Measurements from ENCODE around the gene MND1.

Gene MND1

GRCh38 chr4:153383131-153383530, 38.6 kb downstream of the MND1 start:
- no peaks in the 10 kb centered on the region for H3K4me1 ChIP-seq (ENCODE audit: insufficient read depth, low read length)
- H3K4me3 ChIP-seq (ENCODE audit: low read length): no peak overlapping the region
- H3K27ac ChIP-seq (ENCODE audit: low read length): no peak overlapping the region
- no peaks in the 10 kb centered on the region for H3K27me3 ChIP-seq (ENCODE audit: insufficient read depth, low read length)
- H3K9me3 ChIP-seq (ENCODE audit: insufficient read depth, low read depth, low read length): no peaks in the 10 kb centered on the region
- no peak overlapping the region for H3K9ac ChIP-seq (ENCODE audit: low read depth, low read length)
- 0 out of 2 replicates have a peak, but pooled peaks cover 4% of the 10 kb centered on the region for H3K36me3 ChIP-seq (ENCODE audit: insufficient read depth, low read depth, low read length)

GRCh38 chr4:153384160-153384559, 39.7 kb downstream of the MND1 start:
- Histone ChIP-seq H3K4me1 (ENCODE audit: insufficient read depth, low read length) (no peaks in the 10 kb centered on the region), H3K9ac (ENCODE audit: low read depth, low read length) (no peak overlapping the region), H3K27ac (ENCODE audit: low read length) (no peak overlapping the region), H3K27me3 (ENCODE audit: insufficient read depth, low read length) (no peaks in the 10 kb centered on the region), H3K9me3 (ENCODE audit: insufficient read depth, low read depth, low read length) (no peaks in the 10 kb centered on the region), H3K36me3 (ENCODE audit: insufficient read depth, low read depth, low read length) (0 out of 2 replicates have a peak, but pooled peaks cover 4% of the 10 kb centered on the region), H3K4me3 (ENCODE audit: low read length) (no peak overlapping the region)

- Histone ChIP-seq H3K36me3 (ENCODE audit: insufficient read depth, low read depth, low read length) (0 out of 2 replicates have a peak, but pooled peaks cover 4% of the 10 kb centered on the region), H3K4me1 (ENCODE audit: insufficient read depth, low read length) (no peaks in the 10 kb centered on the region), H3K9me3 (ENCODE audit: insufficient read depth, low read depth, low read length) (no peaks in the 10 kb centered on the region), H3K9ac (ENCODE audit: low read depth, low read length) (no peak overlapping the region), H3K4me3 (ENCODE audit: low read length) (no peak overlapping the region), H3K27ac (ENCODE audit: low read length) (no peak overlapping the region), H3K27me3 (ENCODE audit: insufficient read depth, low read length) (no peaks in the 10 kb centered on the region)
These were observed 41.3 kb downstream of the MND1 start for GRCh38 chr4:153385784-153386183.

GRCh38 chr4:153387981-153388380, 43.5 kb downstream of the MND1 start:
- Histone ChIP-seq H3K36me3 (ENCODE audit: insufficient read depth, low read depth, low read length) (0 out of 2 replicates have a peak, but pooled peaks cover 4% of the 10 kb centered on the region), H3K4me1 (ENCODE audit: insufficient read depth, low read length) (no peaks in the 10 kb centered on the region), H3K9ac (ENCODE audit: low read depth, low read length) (no peak overlapping the region)

GRCh38 chr4:153393397-153393796, 48.9 kb downstream of the MND1 start:
- no peak overlapping the region for H3K27ac ChIP-seq (ENCODE audit: low read length)
- H3K36me3 ChIP-seq (ENCODE audit: insufficient read depth, low read depth, low read length): peaks cover 6% of the 10 kb centered on the region; the same call in 1 of the 2 replicates
- no peaks in the 10 kb centered on the region for H3K4me1 ChIP-seq (ENCODE audit: insufficient read depth, low read length)
- H3K4me3 ChIP-seq (ENCODE audit: low read length): no peak overlapping the region
- H3K9me3 ChIP-seq (ENCODE audit: insufficient read depth, low read depth, low read length): no peaks in the 10 kb centered on the region
- H3K27me3 ChIP-seq (ENCODE audit: insufficient read depth, low read length): no peaks in the 10 kb centered on the region
- H3K9ac ChIP-seq (ENCODE audit: low read depth, low read length): no peak overlapping the region

More at GRCh38 chr4:153387981-153388380, 43.5 kb downstream of the MND1 start:
- no peaks in the 10 kb centered on the region for H3K27me3 ChIP-seq (ENCODE audit: insufficient read depth, low read length)
- no peak overlapping the region for H3K4me3 ChIP-seq (ENCODE audit: low read length)
- no peak overlapping the region for H3K27ac ChIP-seq (ENCODE audit: low read length)
- no peaks in the 10 kb centered on the region for H3K9me3 ChIP-seq (ENCODE audit: insufficient read depth, low read depth, low read length)

GRCh38 chr4:153394945-153395344, 50.5 kb downstream of the MND1 start:
- H3K27me3 ChIP-seq (ENCODE audit: insufficient read depth, low read length): no peaks in the 10 kb centered on the region
- H3K4me3 ChIP-seq (ENCODE audit: low read length): no peak overlapping the region
- H3K9me3 ChIP-seq (ENCODE audit: insufficient read depth, low read depth, low read length): no peaks in the 10 kb centered on the region
- H3K4me1 ChIP-seq (ENCODE audit: insufficient read depth, low read length): no peaks in the 10 kb centered on the region
- peaks cover 18% of the 10 kb centered on the region; the same call in 1 of the 2 replicates for H3K36me3 ChIP-seq (ENCODE audit: insufficient read depth, low read depth, low read length)
- no peak overlapping the region for H3K9ac ChIP-seq (ENCODE audit: low read depth, low read length)
- H3K27ac ChIP-seq (ENCODE audit: low read length): no peak overlapping the region

- no peak overlapping the region for H3K4me3 ChIP-seq (ENCODE audit: low read length)
- no peaks in the 10 kb centered on the region for H3K9me3 ChIP-seq (ENCODE audit: insufficient read depth, low read depth, low read length)
- H3K27me3 ChIP-seq (ENCODE audit: insufficient read depth, low read length): no peaks in the 10 kb centered on the region
- no peak overlapping the region for H3K27ac ChIP-seq (ENCODE audit: low read length)
- no peaks in the 10 kb centered on the region for H3K4me1 ChIP-seq (ENCODE audit: insufficient read depth, low read length)
- no peak overlapping the region for H3K9ac ChIP-seq (ENCODE audit: low read depth, low read length)
- H3K36me3 ChIP-seq (ENCODE audit: insufficient read depth, low read depth, low read length): peaks cover 26% of the 10 kb centered on the region; the same call in 1 of the 2 replicates
These were observed 54.2 kb downstream of the MND1 start for GRCh38 chr4:153398713-153399112.

- Histone ChIP-seq H3K27ac (ENCODE audit: low read length) (no peak overlapping the region), H3K4me3 (ENCODE audit: low read length) (no peak overlapping the region), H3K27me3 (ENCODE audit: insufficient read depth, low read length) (no peaks in the 10 kb centered on the region), H3K36me3 (ENCODE audit: insufficient read depth, low read depth, low read length) (peaks cover 26% of the 10 kb centered on the region; the same call in 1 of the 2 replicates), H3K9me3 (ENCODE audit: insufficient read depth, low read depth, low read length) (no peaks in the 10 kb centered on the region), H3K9ac (ENCODE audit: low read depth, low read length) (no peak overlapping the region), H3K4me1 (ENCODE audit: insufficient read depth, low read length) (no peaks in the 10 kb centered on the region)
These were observed 54.9 kb downstream of the MND1 start for GRCh38 chr4:153399358-153399757.

- Histone ChIP-seq H3K27ac (ENCODE audit: low read length) (no peak overlapping the region), H3K9me3 (ENCODE audit: insufficient read depth, low read depth, low read length) (no peaks in the 10 kb centered on the region), H3K36me3 (ENCODE audit: insufficient read depth, low read depth, low read length) (peaks cover 26% of the 10 kb centered on the region; the same call in 1 of the 2 replicates), H3K4me3 (ENCODE audit: low read length) (no peak overlapping the region), H3K4me1 (ENCODE audit: insufficient read depth, low read length) (no peaks in the 10 kb centered on the region), H3K27me3 (ENCODE audit: insufficient read depth, low read length) (no peaks in the 10 kb centered on the region), H3K9ac (ENCODE audit: low read depth, low read length) (no peak overlapping the region)
These were observed 57.0 kb downstream of the MND1 start for GRCh38 chr4:153401501-153401900.

GRCh38 chr4:153402366-153402765, 57.9 kb downstream of the MND1 start:
- H3K4me3 ChIP-seq (ENCODE audit: low read length): no peak overlapping the region
- H3K4me1 ChIP-seq (ENCODE audit: insufficient read depth, low read length): no peaks in the 10 kb centered on the region
- H3K27ac ChIP-seq (ENCODE audit: low read length): no peak overlapping the region
- H3K36me3 ChIP-seq (ENCODE audit: insufficient read depth, low read depth, low read length): peaks cover 24% of the 10 kb centered on the region; the same call in 1 of the 2 replicates
- H3K9me3 ChIP-seq (ENCODE audit: insufficient read depth, low read depth, low read length): no peaks in the 10 kb centered on the region
- no peak overlapping the region for H3K9ac ChIP-seq (ENCODE audit: low read depth, low read length)
- no peaks in the 10 kb centered on the region for H3K27me3 ChIP-seq (ENCODE audit: insufficient read depth, low read length)

- Histone ChIP-seq H3K27ac (ENCODE audit: low read length) (no peak overlapping the region), H3K9me3 (ENCODE audit: insufficient read depth, low read depth, low read length) (no peaks in the 10 kb centered on the region), H3K36me3 (ENCODE audit: insufficient read depth, low read depth, low read length) (peaks cover 20% of the 10 kb centered on the region; the same call in 1 of the 2 replicates), H3K27me3 (ENCODE audit: insufficient read depth, low read length) (no peaks in the 10 kb centered on the region), H3K4me1 (ENCODE audit: insufficient read depth, low read length) (no peaks in the 10 kb centered on the region), H3K9ac (ENCODE audit: low read depth, low read length) (no peak overlapping the region), H3K4me3 (ENCODE audit: low read length) (no peak overlapping the region)
These were observed 59.2 kb downstream of the MND1 start for GRCh38 chr4:153403726-153404125.

GRCh38 chr4:153407906-153408305, 63.4 kb downstream of the MND1 start:
- Histone ChIP-seq H3K4me3 (ENCODE audit: low read length) (no peak overlapping the region), H3K27ac (ENCODE audit: low read length) (no peak overlapping the region), H3K36me3 (ENCODE audit: insufficient read depth, low read depth, low read length) (peaks cover 19% of the 10 kb centered on the region; the same call in 1 of the 2 replicates), H3K27me3 (ENCODE audit: insufficient read depth, low read length) (no peaks in the 10 kb centered on the region), H3K4me1 (ENCODE audit: insufficient read depth, low read length) (no peaks in the 10 kb centered on the region), H3K9ac (ENCODE audit: low read depth, low read length) (no peak overlapping the region), H3K9me3 (ENCODE audit: insufficient read depth, low read depth, low read length) (no peaks in the 10 kb centered on the region)

Measured in iPS-20b (cell line).